Activated CD4-positive, alpha-beta T cell treated with anti-CD3 and anti-CD28 coated beads, Interleukin-2, amount 50 U/mL, for 48 hours (primary cell): ENCODE results near the gene SLC13A3.
A peak's percentile ranks its signal among the peaks of the same experiment; 100 is the strongest.

Experiments
- DNase-seq, 2 experiments: peaks; one replicate each; pipeline ENCODE4 v3.0.0-alpha.2; 2020

SLC13A3 gene

GRCh38 chr20:46552460-46553420 lies 98.5 kb downstream of the SLC13A3 start:
- DNase-seq = peak; percentile 49 to 64

GRCh38 chr20:46551522-46552381 lies 99.5 kb downstream of the SLC13A3 start:
- no peak for DNase-seq

GRCh38 chr20:46550461-46550860 lies 100.8 kb downstream of the SLC13A3 start, which contains the start of gene OCSTAMP:
Gene OCSTAMP, minus strand, starts transcription at chr20:46550654. Its CDS starts 94 bp downstream, at chr20:46550560.
- DNase-seq = no peak

- no peak for DNase-seq
Observed at GRCh38 chr20:46549188-46549972, 101.9 kb downstream of the SLC13A3 start.

- DNase-seq = no peak
Observed at GRCh38 chr20:46548688-46549087, 102.6 kb downstream of the SLC13A3 start.

GRCh38 chr20:46547995-46548394 lies 103.3 kb downstream of the SLC13A3 start:
- DNase-seq = no peak

- DNase-seq = no peak
Observed at GRCh38 chr20:46546936-46547335, 104.3 kb downstream of the SLC13A3 start.

- DNase-seq = no peak
Observed at GRCh38 chr20:46546298-46546697, 105.0 kb downstream of the SLC13A3 start.

GRCh38 chr20:46545827-46546138 lies 105.5 kb downstream of the SLC13A3 start:
- no peak for DNase-seq

- peak; percentile 39 to 60 for DNase-seq
Observed at GRCh38 chr20:46545077-46545826, 106.0 kb downstream of the SLC13A3 start.

GRCh38 chr20:46544576-46544975 lies 106.7 kb downstream of the SLC13A3 start:
- no peak for DNase-seq

GRCh38 chr20:46543959-46544358 lies 107.3 kb downstream of the SLC13A3 start:
- no peak for DNase-seq

GRCh38 chr20:46543033-46543432 lies 108.2 kb downstream of the SLC13A3 start:
- no peak for DNase-seq

GRCh38 chr20:46541229-46541935 lies 109.9 kb downstream of the SLC13A3 start:
- no peak for DNase-seq

- DNase-seq = no peak
Observed at GRCh38 chr20:46539113-46539512, 112.1 kb downstream of the SLC13A3 start.

- no peak for DNase-seq
Observed at GRCh38 chr20:46530640-46531039, 120.6 kb downstream of the SLC13A3 start.

GRCh38 chr20:46523696-46524328 lies 127.4 kb downstream of the SLC13A3 start:
- no peak for DNase-seq

- DNase-seq = no peak
Observed at GRCh38 chr20:46523108-46523507, 128.2 kb downstream of the SLC13A3 start.

- DNase-seq = peak; percentile 52 to 58
Observed at GRCh38 chr20:46520976-46521579, 130.2 kb downstream of the SLC13A3 start.

- DNase-seq = no peak
Observed at GRCh38 chr20:46520540-46520939, 130.7 kb downstream of the SLC13A3 start.
